ENCODE data around the gene TRABD.

TRABD gene

GRCh38 chr22:50229370-50229769 lies 43.7 kb downstream of the TRABD start:
- H3K9me3 ChIP-seq (ENCODE audit: insufficient read depth, low read depth, low read length), result no peaks in the 10 kb centered on the region
- H3K79me2 ChIP-seq (ENCODE audit: insufficient read depth, low read length), result peaks cover 5% of the 10 kb centered on the region; the same call in 1 of the 2 replicates
- peaks cover 25% of the 10 kb centered on the region; the same call in 1 of the 2 replicates for H3K36me3 ChIP-seq (ENCODE audit: insufficient read depth, low read length)
- no peak overlapping the region for H2AFZ ChIP-seq (ENCODE audit: low read length)
- no peaks in the 10 kb centered on the region for H3K4me1 ChIP-seq (ENCODE audit: insufficient read depth, low read length, poor library complexity, severe bottlenecking)
- no peak overlapping the region for H3K4me2 ChIP-seq (ENCODE audit: low read depth, low read length, poor library complexity, severe bottlenecking)
- no peaks in the 10 kb centered on the region for H3K27me3 ChIP-seq (ENCODE audit: insufficient read depth, low read length, poor library complexity, severe bottlenecking)
- H4K20me1 ChIP-seq (ENCODE audit: insufficient read depth, low read length, poor library complexity, severe bottlenecking), result no peaks in the 10 kb centered on the region
- no peaks in the 10 kb centered on the region for H3K9me2 ChIP-seq (replicated peaks; ENCODE audit: low read depth, low read length)
- no peaks in the 10 kb centered on the region for H3F3A ChIP-seq (ENCODE audit: low read depth)
- no peak for TF ChIP-seq EZH2phosphoT487 (IDR thresholded peaks at IDR 0.05; ENCODE audit: borderline replicate concordance)
- TF ChIP-seq CTCF (conservative IDR thresholded peaks at IDR 0.05; ENCODE audit: low read length), result no peak
- no peak overlapping the region for H3K4me3 ChIP-seq (ENCODE audit: low read length, poor library complexity, severe bottlenecking)
- no peak overlapping the region for H3K9ac ChIP-seq (ENCODE audit: low read depth, low read length, poor library complexity, severe bottlenecking)

GRCh38 chr22:50232481-50233151 lies 46.9 kb downstream of the TRABD start:
- Histone ChIP-seq H3K4me1 (ENCODE audit: insufficient read depth, low read length, poor library complexity, severe bottlenecking) (no peaks in the 10 kb centered on the region), H3K9ac (ENCODE audit: low read depth, low read length, poor library complexity, severe bottlenecking) (no peak overlapping the region), H3K9me3 (ENCODE audit: insufficient read depth, low read depth, low read length) (no peaks in the 10 kb centered on the region), H4K20me1 (ENCODE audit: insufficient read depth, low read length, poor library complexity, severe bottlenecking) (no peaks in the 10 kb centered on the region), H3K79me2 (ENCODE audit: insufficient read depth, low read length) (peaks cover 22% of the 10 kb centered on the region; the same call in 1 of the 2 replicates), H2AFZ (ENCODE audit: low read length) (no peak overlapping the region), H3K27me3 (ENCODE audit: insufficient read depth, low read length, poor library complexity, severe bottlenecking) (no peaks in the 10 kb centered on the region), H3F3A (ENCODE audit: low read depth) (no peaks in the 10 kb centered on the region), H3K9me2 (replicated peaks; ENCODE audit: low read depth, low read length) (no peaks in the 10 kb centered on the region), H3K4me2 (ENCODE audit: low read depth, low read length, poor library complexity, severe bottlenecking) (no peak overlapping the region), H3K36me3 (ENCODE audit: insufficient read depth, low read length) (peaks cover 9% of the 10 kb centered on the region; the same call in 1 of the 2 replicates), H3K4me3 (ENCODE audit: low read length, poor library complexity, severe bottlenecking) (no peak overlapping the region)
- no peak for TF ChIP-seq CTCF (conservative IDR thresholded peaks at IDR 0.05; ENCODE audit: low read length)
- TF ChIP-seq EZH2phosphoT487 (IDR thresholded peaks at IDR 0.05; ENCODE audit: borderline replicate concordance), result no peak

GRCh38 chr22:50233223-50233622 lies 47.5 kb downstream of the TRABD start:
- H2AFZ ChIP-seq (ENCODE audit: low read length), result no peak overlapping the region

More at GRCh38 chr22:50233223-50233622, 47.5 kb downstream of the TRABD start:
- Histone ChIP-seq H3K79me2 (ENCODE audit: insufficient read depth, low read length) (peaks cover 23% of the 10 kb centered on the region; the same call in 1 of the 2 replicates), H3K4me2 (ENCODE audit: low read depth, low read length, poor library complexity, severe bottlenecking) (no peak overlapping the region), H3K4me3 (ENCODE audit: low read length, poor library complexity, severe bottlenecking) (no peak overlapping the region), H3K9ac (ENCODE audit: low read depth, low read length, poor library complexity, severe bottlenecking) (no peak overlapping the region), H3K36me3 (ENCODE audit: insufficient read depth, low read length) (peaks cover 9% of the 10 kb centered on the region; the same call in 1 of the 2 replicates), H3K27me3 (ENCODE audit: insufficient read depth, low read length, poor library complexity, severe bottlenecking) (no peaks in the 10 kb centered on the region), H4K20me1 (ENCODE audit: insufficient read depth, low read length, poor library complexity, severe bottlenecking) (no peaks in the 10 kb centered on the region), H3K9me2 (replicated peaks; ENCODE audit: low read depth, low read length) (no peaks in the 10 kb centered on the region), H3K4me1 (ENCODE audit: insufficient read depth, low read length, poor library complexity, severe bottlenecking) (no peaks in the 10 kb centered on the region), H3F3A (ENCODE audit: low read depth) (no peaks in the 10 kb centered on the region), H3K9me3 (ENCODE audit: insufficient read depth, low read depth, low read length) (no peaks in the 10 kb centered on the region)
- TF ChIP-seq CTCF (conservative IDR thresholded peaks at IDR 0.05; ENCODE audit: low read length) (no peak), EZH2phosphoT487 (IDR thresholded peaks at IDR 0.05; ENCODE audit: borderline replicate concordance) (no peak)

Data from Loucy (cell line).